T-helper 1 cell treated with Interleukin-12 subunit alpha and Interleukin-12 subunit beta and Interleukin-4 antibody, amounts not matched to agents 30 μg/mL and 1 μg/mL, for 36 hours (primary cell): ENCODE results near the gene LNX2.
A peak's percentile ranks its signal among the peaks of the same experiment; 100 is the strongest.

ENCODE experiments used
- H3K27ac Mint-ChIP-seq: one replicate; pipeline ENCODE4 v1.8.0; 2021; ENCODE audit warnings: mild to moderate bottlenecking, mixed read lengths
- H3K27me3 Mint-ChIP-seq: one replicate; pipeline ENCODE4 v1.8.0; 2021; ENCODE audit warnings: low read depth, mixed read lengths
- H3K36me3 Mint-ChIP-seq: one replicate; pipeline ENCODE4 v1.8.0; 2021; ENCODE audit warnings: low read depth, mixed read lengths
- H3K4me1 Mint-ChIP-seq: one replicate; pipeline ENCODE4 v1.8.0; 2021; ENCODE audit warnings: low read depth, mixed read lengths
- H3K4me3 Mint-ChIP-seq: one replicate; pipeline ENCODE4 v1.8.0; 2021; ENCODE audit warnings: mild to moderate bottlenecking, moderate library complexity, mixed read lengths
- H3K9me3 Mint-ChIP-seq: one replicate; pipeline ENCODE4 v1.8.0; 2021; ENCODE audit warnings: mixed read lengths

LNX2 gene

GRCh38 chr13:27605610-27606200 is 14.6 kb downstream of the LNX2 start:
- Mint-ChIP-seq H3K4me1 (peaks cover 2% of the 10 kb centered on the region), H3K36me3 (no peaks in the 10 kb centered on the region), H3K27me3 (no peaks in the 10 kb centered on the region), H3K4me3 (no peak overlapping the region), H3K27ac (no peak overlapping the region), H3K9me3 (no peaks in the 10 kb centered on the region)

- Mint-ChIP-seq H3K4me3 (no peak overlapping the region), H3K36me3 (no peaks in the 10 kb centered on the region), H3K4me1 (peaks cover 5% of the 10 kb centered on the region), H3K9me3 (no peaks in the 10 kb centered on the region), H3K27ac (no peak overlapping the region), H3K27me3 (no peaks in the 10 kb centered on the region)
Observed at GRCh38 chr13:27605099-27605498, 15.2 kb downstream of the LNX2 start.

GRCh38 chr13:27601803-27602202 is 18.5 kb downstream of the LNX2 start:
- Mint-ChIP-seq H3K27me3 (no peaks in the 10 kb centered on the region), H3K4me3 (no peak overlapping the region), H3K9me3 (no peaks in the 10 kb centered on the region), H3K4me1 (peaks cover 5% of the 10 kb centered on the region), H3K27ac (no peak overlapping the region), H3K36me3 (no peaks in the 10 kb centered on the region)

- H3K36me3 Mint-ChIP-seq, result no peaks in the 10 kb centered on the region
- no peak overlapping the region for H3K27ac Mint-ChIP-seq
Observed at GRCh38 chr13:27601208-27601607, 19.1 kb downstream of the LNX2 start.

GRCh38 chr13:27600711-27601110 is 19.6 kb downstream of the LNX2 start:
- Mint-ChIP-seq H3K4me1 (peaks cover 5% of the 10 kb centered on the region), H3K36me3 (no peaks in the 10 kb centered on the region), H3K4me3 (no peak overlapping the region), H3K27ac (no peak overlapping the region), H3K27me3 (no peaks in the 10 kb centered on the region), H3K9me3 (no peaks in the 10 kb centered on the region)

More at GRCh38 chr13:27601208-27601607, 19.1 kb downstream of the LNX2 start:
- Mint-ChIP-seq H3K27me3 (no peaks in the 10 kb centered on the region), H3K4me1 (peaks cover 5% of the 10 kb centered on the region), H3K4me3 (no peak overlapping the region), H3K9me3 (no peaks in the 10 kb centered on the region)

- H3K9me3 Mint-ChIP-seq, result no peaks in the 10 kb centered on the region
Observed at GRCh38 chr13:27599845-27600553, 20.3 kb downstream of the LNX2 start.

GRCh38 chr13:27599096-27599495 is 21.2 kb downstream of the LNX2 start:
- H3K9me3 Mint-ChIP-seq, result no peaks in the 10 kb centered on the region
- no peaks in the 10 kb centered on the region for H3K36me3 Mint-ChIP-seq
- H3K4me1 Mint-ChIP-seq, result peaks cover 5% of the 10 kb centered on the region
- H3K27me3 Mint-ChIP-seq, result no peaks in the 10 kb centered on the region
- H3K27ac Mint-ChIP-seq, result no peak overlapping the region
- no peak overlapping the region for H3K4me3 Mint-ChIP-seq

More at GRCh38 chr13:27599845-27600553, 20.3 kb downstream of the LNX2 start:
- no peak overlapping the region for H3K27ac Mint-ChIP-seq
- no peaks in the 10 kb centered on the region for H3K27me3 Mint-ChIP-seq
- H3K36me3 Mint-ChIP-seq, result no peaks in the 10 kb centered on the region
- peaks cover 5% of the 10 kb centered on the region for H3K4me1 Mint-ChIP-seq
- no peak overlapping the region for H3K4me3 Mint-ChIP-seq

- Mint-ChIP-seq H3K27ac (no peak overlapping the region), H3K27me3 (no peaks in the 10 kb centered on the region)
Observed at GRCh38 chr13:27595055-27595811, 25.1 kb downstream of the LNX2 start.

GRCh38 chr13:27593267-27593666 is 27.1 kb downstream of the LNX2 start:
- no peaks in the 10 kb centered on the region for H3K27me3 Mint-ChIP-seq

More at GRCh38 chr13:27595055-27595811, 25.1 kb downstream of the LNX2 start:
- Mint-ChIP-seq H3K36me3 (no peaks in the 10 kb centered on the region), H3K4me3 (no peak overlapping the region), H3K9me3 (no peaks in the 10 kb centered on the region), H3K4me1 (no peaks in the 10 kb centered on the region)

GRCh38 chr13:27592865-27593264 is 27.5 kb downstream of the LNX2 start:
- H3K27ac Mint-ChIP-seq, result no peak overlapping the region
- no peaks in the 10 kb centered on the region for H3K4me1 Mint-ChIP-seq
- H3K36me3 Mint-ChIP-seq, result no peaks in the 10 kb centered on the region
- H3K4me3 Mint-ChIP-seq, result no peak overlapping the region
- no peaks in the 10 kb centered on the region for H3K9me3 Mint-ChIP-seq
- no peaks in the 10 kb centered on the region for H3K27me3 Mint-ChIP-seq

More at GRCh38 chr13:27593267-27593666, 27.1 kb downstream of the LNX2 start:
- no peaks in the 10 kb centered on the region for H3K4me1 Mint-ChIP-seq
- H3K36me3 Mint-ChIP-seq, result no peaks in the 10 kb centered on the region
- no peaks in the 10 kb centered on the region for H3K9me3 Mint-ChIP-seq
- H3K4me3 Mint-ChIP-seq, result no peak overlapping the region
- H3K27ac Mint-ChIP-seq, result no peak overlapping the region

- H3K9me3 Mint-ChIP-seq, result no peaks in the 10 kb centered on the region
- no peaks in the 10 kb centered on the region for H3K36me3 Mint-ChIP-seq
- H3K4me3 Mint-ChIP-seq, result no peak overlapping the region
- peaks cover 12% of the 10 kb centered on the region for H3K4me1 Mint-ChIP-seq
- no peaks in the 10 kb centered on the region for H3K27me3 Mint-ChIP-seq
- H3K27ac Mint-ChIP-seq, result no peak overlapping the region
Observed at GRCh38 chr13:27588405-27588804, 31.9 kb downstream of the LNX2 start.

- H3K4me3 Mint-ChIP-seq, result no peak overlapping the region
- H3K9me3 Mint-ChIP-seq, result no peaks in the 10 kb centered on the region
- no peak overlapping the region for H3K27ac Mint-ChIP-seq
- no peaks in the 10 kb centered on the region for H3K36me3 Mint-ChIP-seq
- no peaks in the 10 kb centered on the region for H3K27me3 Mint-ChIP-seq
- peaks cover 13% of the 10 kb centered on the region for H3K4me1 Mint-ChIP-seq
Observed at GRCh38 chr13:27587095-27587746, 33.1 kb downstream of the LNX2 start.

GRCh38 chr13:27583645-27584044 is 36.7 kb downstream of the LNX2 start:
- no peak overlapping the region for H3K4me3 Mint-ChIP-seq

More at GRCh38 chr13:27583645-27584044, 36.7 kb downstream of the LNX2 start:
- Mint-ChIP-seq H3K36me3 (peaks cover 5% of the 10 kb centered on the region), H3K4me1 (peaks cover 13% of the 10 kb centered on the region), H3K27ac (peak overlapping the region; percentile 10), H3K27me3 (no peaks in the 10 kb centered on the region), H3K9me3 (no peaks in the 10 kb centered on the region)
